SHP77 (cell line): ENCODE measurements around the gene LYPLA2.
"Not testable (repeated sequence)": the region's sequence is repeated elsewhere in the genome, so short reads cannot be mapped to it uniquely, and the experiment has no call there.

Experiments used
- DNase-seq, 2 experiments: peaks; one replicate each; lab custom pipeline; 2025; lab: John Stamatoyannopoulos, UW

Gene LYPLA2

DNA sequence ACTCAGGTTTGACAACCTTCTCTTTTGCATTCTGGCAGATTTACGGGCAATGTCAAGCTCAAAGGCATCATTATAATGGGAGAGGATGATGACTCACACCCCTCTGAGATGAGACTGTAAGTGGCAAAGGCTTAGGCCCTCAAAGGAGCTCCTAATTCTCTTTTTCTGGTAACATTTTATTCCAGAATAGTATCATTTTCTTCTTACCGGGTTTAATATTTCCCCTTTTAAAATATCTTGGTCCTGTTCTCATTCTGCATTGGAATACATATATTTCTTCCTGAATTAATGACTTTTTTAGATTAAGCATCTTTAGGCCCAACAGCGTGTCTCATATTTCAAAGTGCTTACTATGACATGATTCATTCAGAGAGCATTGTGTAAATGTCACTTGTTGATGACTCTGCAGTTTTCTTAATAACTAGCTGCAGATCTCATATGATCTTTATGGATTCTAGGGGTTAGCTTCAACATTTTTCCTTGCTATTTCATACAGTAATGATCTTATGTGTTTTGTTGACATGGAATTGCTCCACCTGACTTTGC lies 11.0 kb upstream of the LYPLA2 start:
- no peak for DNase-seq

DNA sequence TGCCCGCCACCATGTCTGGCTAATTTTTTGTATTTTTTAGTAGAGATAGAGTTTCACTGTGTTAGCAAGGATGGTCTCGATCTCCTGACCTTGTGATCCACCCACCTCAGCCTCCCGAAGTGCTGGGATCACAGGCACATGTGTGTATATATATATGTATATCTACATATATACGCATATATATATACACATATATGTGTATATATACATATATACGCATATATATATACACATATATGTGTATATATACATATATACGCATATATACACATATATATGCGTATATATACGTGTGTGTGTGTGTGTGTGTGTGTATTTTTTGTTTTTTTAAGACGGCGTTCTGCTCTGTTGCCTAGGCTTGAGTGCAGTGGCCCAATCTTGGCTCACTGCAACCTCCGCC lies 7.8 kb upstream of the LYPLA2 start:
- not testable (repeated sequence) for DNase-seq

DNA sequence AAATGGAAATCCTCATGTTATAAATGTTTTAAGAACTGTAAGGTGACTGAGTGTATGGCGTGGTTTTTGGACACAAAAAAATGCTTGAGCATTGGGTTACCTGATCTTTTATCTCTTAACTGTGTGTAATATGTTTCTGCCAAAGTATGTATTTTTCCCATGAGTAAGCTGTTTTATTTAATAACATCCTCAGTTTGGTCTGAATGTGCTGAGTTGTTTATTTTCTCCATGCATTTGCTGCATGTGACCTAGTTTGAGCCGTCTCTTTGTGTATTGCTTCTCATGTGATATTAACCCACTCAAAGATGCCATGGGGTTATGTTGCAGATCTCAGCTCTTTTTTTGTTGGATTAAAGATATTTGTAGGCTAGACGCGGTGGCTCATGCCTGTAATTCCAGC lies 6.1 kb upstream of the LYPLA2 start:
- DNase-seq, result no peak

DNA sequence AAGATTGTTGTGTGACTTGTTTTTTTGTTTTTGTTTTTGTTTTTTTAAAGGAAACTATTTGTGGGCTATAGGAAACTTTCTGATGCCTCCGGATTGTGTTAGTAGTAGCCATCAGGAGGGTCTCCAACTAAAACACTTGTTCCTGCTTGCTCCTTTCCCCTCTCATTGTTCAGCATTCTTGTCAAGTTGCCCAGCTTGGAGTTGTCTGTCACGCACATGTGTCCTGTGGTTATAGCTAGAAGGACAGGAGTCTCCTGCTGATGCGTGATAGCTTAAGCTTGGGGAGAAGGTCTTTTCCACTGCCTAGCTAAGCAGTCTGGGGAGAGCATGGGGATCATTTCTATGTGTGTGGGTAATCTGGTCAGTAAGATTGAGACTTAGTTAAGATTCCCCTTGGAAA lies 3.2 kb upstream of the LYPLA2 start:
- no peak for DNase-seq

DNA sequence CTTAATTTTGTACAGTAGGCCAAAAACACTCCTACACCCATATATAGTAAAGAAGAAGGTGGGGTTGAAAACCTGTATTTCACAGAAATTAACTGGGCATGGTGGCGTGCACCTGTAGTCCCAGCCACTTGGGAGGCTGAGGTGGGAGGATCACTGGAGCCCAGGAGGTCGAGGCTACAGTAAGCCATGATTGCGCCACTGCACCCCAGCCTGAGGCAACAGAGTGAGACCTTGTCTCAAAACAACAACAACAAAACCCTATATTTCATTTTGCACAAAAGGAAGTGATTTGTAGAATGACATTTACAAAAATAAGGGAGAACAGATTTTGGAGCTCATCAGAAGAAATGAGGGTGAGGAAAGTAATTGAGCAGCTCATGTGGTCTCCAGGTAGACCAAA lies 2.2 kb upstream of the LYPLA2 start:
- DNase-seq, result no peak

DNA sequence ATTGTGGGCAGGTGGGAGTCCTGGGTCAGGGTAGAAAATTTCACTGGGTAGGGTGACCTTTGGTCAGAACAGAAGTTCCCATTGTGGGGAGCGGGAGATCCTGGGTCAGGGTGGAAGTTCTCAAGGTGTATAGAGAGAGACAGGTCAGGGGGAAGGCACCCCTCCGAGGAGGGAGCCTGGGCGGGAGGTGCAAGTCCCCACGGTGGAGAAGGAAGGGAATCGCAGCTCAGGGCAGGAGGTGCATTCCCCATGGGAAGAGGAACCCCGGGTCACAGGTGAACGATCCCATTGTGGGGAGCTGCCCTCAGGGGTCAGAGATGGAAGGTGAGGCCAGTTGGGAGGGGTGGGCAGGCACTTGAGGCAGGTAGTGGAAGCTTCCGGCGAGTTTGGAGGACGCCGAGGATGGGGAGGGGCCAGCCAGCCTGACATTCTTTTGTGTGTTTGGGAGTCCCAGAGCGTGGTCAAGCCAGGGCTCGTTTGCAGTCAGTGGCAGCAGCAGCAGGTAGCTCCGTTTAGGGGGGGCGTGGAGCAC lies 637 bp downstream of the LYPLA2 start:
- DNase-seq, result no peak

DNA sequence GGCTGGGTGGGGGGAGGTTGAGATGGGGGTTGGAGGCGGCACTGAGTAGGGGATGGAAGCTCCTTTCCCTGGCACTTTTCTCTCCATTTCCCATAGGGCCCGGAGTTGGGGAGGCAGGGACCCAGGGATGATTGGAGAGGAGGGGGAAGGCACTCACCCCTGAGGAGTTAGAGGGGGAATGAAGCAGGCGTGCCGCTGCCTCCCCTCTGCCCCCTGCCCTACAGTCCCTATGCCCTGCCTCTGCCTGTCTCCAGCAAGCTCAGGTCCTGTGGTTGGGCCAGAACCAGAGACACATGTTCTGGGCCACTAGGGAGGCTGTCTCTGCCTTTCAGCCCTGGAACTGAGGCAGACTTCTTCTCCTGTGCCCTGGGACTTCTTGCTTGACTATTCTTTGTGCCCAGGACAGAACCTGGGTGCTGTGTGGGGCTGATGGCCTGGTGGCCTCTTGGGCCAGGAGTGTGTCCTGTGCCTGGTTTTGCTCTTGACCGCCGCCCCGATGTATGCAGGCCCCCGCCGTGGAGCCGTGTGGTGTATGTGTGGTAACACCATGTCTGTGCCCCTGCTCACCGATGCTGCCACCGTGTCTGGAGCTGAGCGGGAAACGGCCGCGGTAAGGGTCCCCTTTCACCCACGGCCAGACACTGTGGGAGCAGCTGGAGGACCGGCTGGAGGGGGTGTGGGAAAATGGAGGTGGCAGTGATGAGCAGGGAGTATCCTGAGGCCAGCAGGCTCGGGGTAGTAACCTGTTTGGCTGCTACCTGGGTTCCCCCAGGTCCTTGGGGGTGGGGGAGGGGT lies 1.4 kb downstream of the LYPLA2 start:
- no peak for DNase-seq

DNA sequence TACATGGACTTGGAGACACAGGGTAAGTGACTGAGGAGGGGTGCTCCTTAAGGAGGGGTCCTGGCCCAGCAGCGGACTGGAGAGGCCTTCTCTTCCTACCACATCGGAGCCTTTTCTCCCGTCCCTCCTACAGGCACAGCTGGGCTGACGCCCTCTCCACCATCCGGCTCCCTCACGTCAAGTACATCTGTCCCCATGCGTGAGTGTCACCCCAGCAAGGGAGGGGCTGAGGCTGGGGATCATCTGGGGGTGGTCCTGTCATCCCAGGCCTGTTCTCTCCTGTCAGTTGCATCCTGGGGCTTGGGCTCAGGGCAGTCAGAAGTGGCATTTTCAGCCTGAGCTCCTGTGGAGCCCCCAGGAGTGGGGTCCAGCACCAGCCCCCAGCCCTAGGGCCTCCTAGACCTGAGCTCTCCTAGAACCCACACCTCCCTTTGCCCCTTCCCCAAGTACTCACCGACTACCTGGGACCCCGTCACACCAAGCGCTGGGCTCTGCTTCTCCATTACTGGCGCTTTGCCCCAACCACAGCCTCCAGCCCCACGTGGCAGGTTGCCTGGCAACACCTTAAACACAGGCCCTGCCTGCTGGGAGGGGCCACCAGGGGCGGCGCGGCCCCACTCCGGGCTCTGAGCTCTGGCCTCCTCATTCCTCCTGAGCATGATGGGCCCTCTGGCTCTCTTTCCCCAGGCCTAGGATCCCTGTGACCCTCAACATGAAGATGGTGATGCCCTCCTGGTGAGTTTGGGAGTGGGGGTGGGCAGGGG lies 2.3 kb downstream of the LYPLA2 start:
- DNase-seq, result no peak

DNA sequence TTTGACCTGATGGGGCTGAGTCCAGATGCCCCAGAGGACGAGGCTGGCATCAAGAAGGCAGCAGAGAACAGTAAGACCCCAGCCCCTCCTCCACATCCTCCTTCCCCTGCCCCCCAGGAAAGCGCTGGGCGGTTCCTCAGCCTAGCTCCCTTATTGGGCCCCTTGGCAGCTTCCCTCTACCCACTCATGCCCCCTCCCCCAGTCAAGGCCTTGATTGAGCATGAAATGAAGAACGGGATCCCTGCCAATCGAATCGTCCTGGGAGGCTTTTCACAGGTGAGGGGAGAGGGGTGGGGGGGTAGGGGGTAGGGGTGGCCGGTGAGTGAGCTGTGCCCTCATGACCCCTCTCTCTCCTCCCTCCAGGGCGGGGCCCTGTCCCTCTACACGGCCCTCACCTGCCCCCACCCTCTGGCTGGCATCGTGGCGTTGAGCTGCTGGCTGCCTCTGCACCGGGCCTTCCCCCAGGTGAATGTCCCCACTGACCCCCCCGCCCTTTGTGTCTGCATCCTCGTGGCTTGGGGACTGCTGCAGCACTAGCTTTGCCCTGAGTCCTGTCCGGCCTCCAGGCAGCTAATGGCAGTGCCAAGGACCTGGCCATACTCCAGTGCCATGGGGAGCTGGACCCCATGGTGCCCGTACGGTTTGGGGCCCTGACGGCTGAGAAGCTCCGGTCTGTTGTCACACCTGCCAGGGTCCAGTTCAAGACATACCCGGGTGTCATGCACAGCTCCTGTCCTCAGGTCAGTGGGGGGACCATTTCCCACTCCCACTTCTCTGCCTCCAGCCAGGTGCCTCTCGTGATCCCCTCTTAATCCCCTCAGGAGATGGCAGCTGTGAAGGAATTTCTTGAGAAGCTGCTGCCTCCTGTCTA lies 3.2 kb downstream of the LYPLA2 start:
- DNase-seq, result no peak

DNA sequence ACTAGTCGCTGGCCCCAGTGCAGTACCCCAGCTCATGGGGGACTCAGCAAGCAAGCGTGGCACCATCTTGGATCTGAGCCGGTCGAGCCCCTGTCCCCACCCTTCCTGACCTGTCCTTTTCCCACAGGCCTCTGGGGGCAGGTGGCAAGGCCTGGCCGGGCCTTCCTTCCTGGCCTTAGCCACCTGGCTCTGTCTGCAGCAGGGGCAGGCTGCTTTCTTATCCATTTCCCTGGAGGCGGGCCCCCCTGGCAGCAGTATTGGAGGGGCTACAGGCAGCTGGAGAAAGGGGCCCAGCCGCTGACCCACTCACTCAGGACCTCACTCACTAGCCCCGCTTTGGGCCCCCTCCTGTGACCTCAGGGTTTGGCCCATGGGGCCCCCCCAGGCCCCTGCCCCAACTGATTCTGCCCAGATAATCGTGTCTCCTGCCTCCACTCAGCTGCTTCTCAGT lies 3.8 kb downstream of the LYPLA2 start:
- not testable (repeated sequence) for DNase-seq

DNA sequence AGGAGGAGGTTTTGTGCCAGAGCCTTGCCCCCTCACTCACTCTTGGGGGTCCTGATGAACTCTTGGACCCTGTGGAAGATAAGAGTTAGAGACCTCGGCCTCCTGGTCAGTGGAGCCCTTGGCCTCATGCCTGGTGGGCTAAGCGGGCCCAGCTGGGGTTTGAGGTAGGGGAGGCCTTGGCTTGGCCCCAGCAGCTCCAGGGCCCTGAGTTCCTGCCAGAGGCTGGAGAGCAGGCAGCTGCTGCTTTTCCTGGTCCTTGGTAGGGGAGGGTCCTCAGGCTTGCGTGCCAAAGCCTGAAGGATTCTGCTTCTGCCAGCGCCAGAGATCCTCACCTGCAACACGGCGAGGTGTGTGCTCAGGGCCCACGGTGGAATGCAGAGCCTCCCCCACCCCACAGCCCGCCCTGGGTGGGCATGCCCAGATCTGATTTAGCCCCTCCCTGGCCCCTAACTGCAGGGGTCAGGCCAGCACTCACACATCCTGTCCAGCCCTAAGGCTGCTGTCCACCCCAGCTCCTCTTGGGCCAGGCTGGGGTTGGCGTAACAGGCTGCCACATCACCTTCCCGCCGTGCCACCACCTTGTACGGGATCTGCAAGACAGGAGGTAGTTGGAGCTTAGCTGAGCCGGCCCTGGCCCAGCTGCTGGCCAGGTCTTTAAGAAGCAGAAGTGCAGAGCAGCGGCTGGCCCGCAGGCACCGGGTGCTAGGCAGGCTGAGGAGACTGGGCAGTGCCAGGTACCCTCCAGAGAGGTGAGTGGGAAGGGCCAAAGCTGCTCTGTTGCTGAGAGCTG lies 4.9 kb downstream of the LYPLA2 start:
- DNase-seq, result no peak

DNA sequence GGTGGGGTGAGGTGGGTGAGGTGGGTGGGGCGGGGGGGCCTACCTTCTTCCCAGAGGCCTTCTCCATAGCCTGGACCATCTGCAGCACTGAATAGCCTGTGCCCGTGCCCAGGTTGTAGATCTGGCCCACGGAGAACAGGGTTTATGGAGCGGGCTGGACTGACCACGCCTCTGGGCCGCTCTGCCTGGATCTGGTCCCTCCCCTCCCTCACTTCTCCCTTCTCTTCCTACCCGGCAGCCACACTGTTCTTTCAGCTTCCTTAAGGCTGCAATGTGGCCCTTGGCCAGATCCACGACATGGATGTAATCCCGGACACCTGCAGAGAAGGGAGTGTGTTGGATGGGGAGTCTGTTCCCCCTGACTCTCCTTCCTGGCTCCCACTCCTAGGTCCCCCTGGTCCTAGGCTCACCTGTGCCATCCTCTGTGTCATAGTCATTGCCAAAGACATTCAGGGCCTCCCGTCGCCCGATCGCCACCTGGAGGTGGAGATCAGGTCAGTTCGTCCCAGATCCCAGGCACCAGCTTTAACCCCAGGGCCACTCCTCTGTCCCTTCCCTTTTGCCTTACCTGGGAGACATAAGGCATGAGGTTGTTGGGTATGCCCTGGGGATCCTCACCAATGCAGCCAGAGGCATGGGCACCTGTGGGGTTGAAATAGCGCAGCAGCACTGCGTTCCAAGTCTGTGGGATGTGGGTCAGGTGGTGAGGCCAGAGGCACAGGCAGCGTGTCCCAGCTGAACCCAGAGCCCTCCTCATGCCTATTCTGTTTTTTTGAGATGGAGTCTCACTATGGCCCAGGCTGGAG lies 5.7 kb downstream of the LYPLA2 start:
- no peak for DNase-seq

DNA sequence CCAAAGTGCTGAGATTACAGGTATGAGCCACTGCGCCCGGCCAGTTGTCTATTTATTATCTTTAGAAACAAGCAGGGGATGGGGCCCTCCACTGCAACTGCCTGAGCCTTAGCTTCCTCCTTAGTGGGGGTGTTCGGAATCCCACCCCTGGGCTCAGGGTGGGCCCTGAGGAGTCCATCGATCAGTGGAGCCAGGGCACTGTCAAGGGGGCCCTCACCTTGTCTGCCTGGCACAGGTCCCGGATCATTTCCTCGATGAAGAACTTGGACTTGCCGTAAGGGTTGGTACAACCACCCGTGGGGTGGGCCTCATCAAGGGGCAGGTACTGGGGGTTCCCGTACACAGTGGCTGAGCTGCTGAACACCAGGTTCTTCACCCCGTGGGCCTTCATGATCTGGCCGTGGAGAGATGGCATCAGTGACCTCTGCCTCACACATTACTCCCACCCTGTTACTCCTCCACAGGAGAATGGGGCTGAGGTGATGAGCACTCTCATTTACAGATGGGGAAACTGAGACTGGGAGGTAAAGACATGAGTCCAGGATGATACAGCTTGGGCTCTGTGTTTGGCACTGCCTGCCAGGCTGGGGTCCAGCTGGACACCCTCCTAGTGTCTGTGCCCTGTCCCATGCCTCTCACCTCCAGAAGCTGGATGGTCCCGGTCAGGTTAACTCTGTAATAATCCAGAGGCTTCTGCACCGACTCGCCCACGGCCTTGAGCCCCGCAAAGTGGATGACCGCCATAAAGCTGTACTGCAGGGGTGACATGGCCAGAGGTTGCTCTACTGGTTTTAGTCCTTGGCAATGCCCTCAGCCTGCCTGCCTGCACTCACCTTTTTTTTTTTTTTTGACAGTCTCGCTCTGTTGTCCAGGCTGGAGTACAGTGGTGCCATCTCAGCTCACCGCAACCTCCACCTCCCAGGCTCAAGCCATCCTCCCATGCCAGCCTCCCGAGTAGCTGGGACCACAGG lies 6.8 kb downstream of the LYPLA2 start:
- DNase-seq, result no peak

DNA sequence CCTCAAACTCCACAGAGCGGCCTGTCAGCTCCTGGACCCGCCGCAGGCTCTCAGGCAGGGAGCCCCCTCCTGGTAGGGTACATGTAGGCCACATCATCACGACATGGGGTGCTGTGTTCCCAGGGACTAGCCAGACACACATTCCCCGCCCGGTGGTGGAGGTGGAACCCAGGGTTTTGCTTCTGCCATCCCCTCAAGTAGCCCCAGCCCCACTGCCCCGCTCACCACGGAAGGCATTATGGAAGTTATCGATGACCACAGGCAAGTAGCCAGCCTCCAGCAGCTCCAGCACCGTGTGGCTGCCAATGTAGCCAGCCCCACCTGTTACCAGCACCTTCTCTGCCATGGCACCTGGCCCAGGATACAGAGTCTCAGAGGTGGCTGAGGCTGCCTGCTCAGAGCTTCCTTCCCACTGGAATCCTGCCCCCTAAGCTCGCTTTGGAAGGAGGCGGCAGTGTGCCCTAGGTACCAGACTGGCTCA lies 7.8 kb downstream of the LYPLA2 start:
- DNase-seq, result no peak

DNA sequence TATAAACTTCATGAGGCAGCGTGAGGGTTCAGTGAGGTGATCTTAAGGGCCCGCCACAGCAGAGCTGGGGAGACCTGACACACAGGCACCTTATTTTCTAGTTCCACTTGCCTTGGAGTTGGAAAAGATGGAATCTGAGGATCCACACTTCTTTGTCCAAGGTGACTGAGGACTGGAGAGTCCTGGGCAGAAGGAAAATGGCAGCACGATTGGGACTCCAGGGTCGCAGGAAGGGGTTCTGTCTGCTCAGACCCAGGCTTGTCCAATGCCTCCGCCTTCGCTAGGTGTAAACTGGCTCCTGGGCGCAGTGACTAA lies 8.3 kb downstream of the LYPLA2 start:
- no peak for DNase-seq

DNA sequence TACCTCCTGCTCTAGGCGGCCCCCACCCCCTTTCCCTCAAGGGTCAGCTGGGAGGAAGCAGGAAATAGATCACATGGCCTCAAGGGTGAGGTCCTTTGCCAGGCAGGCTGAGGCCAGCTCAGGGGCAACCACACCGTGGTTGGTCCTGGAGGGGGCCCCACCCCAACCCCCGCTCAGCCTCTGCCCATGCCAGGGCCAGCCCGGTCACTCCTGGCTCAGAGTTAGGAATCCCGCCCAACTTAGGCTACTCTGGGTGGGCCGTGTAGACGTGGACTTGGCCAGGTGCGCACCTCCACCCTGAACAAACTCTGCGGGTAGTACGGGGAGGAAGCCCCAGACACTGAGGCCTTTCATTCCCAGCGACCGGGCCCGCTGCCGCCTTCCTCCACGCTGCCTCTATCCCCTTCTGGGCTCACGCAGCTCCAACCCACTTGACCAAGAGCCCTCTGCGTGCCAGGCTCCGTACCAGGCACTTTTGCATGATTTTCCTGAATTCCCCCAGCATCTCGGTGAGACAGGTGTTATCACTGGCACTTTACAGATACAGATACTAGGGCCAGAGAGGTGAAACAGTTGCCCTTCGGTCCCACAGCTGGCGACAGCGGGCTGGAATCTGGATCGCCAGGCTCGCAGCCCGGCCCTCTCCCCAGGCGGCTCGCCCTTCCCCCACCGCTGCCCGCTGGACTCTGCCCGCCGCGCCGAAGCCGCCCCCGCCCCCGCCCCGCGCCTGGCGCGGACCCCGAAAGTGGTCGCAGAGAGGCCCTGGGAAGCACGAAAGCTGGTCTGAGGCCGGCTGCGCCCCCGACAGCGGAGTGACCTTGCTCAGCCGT lies 8.8 kb downstream of the LYPLA2 start:
- peak in 1 of 2 experiments; percentile 64 for DNase-seq

DNA sequence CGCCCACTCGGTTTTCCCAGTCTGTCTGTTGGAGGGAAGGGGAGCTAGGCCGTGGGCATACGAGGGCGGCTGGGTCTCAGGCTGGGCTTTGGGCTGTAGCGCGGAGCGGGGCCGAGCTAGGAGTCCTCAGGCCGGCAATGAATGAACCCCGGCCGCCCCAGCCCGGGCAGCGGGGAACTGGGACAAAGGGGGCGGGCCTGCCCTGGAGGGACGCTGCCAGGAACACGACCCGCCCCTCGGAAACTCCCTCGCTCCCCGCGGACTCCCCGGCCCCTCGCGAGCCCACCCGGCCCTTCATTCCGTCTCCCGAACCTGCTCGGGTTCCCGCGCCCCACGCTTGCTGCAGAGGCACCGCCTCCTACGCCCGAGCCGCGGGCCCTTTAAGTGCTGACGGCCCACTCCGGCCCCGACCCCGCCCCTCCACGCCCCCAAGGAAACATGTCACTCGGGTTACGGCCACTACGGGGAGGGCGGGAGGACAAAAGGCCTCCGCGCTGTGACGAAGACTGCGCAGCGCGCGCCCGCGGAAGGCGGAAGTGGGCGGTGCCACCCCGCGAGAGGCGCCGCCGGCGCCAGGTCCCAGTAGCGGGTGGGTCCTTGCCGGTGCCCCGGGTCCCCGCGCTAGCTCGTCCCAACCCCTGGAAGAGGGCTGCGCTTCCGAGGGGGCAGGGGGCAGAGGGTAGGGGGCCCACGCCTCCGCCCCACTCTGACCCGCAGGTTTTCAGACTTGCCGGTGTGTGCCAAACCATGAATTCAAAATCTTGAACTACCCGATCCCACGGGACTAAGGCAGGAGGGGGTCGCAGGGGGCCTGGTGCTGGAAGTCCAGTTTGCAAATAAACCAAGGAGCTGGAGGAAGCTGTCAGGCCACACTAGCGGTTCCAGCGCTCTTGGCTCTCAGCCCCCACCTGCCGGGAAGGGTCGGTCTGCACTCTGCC lies 9.7 kb downstream of the LYPLA2 start, which contains the start of gene GALE:
Gene GALE, minus strand, starts transcription at position 355 of the 938 bp plus-strand sequence. CDS start 1,747 bp downstream, outside the sequence.
- peak; percentile 90 to 93 for DNase-seq
